Measurements from ENCODE around the gene SLC6A9.

Gene SLC6A9

DNA sequence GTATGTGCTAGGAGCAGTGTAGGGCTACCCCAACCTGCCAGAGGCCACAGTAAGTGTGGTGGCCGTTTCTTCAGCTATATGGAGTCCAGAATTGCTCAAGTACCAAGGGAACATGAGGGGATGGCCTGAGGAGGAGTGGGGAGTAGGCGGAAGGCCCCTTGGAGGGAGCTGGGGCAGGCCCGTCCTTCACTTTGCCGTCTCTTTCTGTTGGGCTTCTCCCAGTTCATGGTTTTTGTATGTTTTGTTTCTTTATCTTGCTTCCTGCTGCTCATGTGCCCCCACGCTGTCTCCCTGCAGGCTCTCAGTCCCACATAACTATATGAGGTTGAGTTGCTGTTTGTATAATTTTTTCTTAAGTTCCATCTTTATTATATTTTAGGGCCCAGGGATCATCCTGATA lies 67.4 kb downstream of the SLC6A9 start:
- DNase-seq: no peak

DNA sequence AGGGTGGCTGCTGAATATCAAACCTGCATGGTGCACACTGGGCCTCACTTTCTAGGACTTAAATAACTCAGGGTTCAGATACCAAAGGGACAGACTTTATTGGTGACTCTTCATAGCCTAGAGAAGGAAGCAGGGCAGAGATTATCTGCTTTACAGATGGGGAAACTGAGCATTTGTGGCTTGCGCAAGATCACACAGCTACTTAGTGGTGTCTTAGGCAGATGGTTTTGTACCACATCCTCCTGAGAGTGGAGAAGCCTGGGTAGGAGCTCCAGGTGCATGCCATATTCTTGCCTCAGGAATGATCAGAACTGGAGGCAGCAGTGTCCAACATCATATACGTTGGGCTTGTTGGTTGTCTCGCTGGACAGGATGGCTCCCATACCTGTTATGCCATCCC lies 68.3 kb downstream of the SLC6A9 start:
- no peak for DNase-seq

DNA sequence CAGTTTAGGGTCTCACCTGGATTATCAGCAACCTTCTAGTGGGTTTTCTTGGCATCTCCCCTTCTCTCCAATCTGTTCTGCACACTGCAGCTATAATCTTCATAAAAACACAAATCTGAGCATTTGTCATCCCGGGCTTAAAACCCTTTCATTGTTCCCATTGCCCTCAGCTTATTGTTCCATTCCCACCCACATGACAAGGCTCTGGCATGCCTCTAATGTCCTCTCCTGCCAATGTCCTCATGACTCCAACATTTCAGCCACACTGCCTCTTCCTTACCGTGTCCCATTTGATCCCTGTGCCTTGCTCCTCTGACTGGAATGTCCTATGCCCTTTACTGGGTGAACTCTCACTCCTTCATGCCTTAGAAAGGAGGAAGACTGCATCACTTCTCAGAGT lies 68.9 kb downstream of the SLC6A9 start:
- no peak for DNase-seq

DNA sequence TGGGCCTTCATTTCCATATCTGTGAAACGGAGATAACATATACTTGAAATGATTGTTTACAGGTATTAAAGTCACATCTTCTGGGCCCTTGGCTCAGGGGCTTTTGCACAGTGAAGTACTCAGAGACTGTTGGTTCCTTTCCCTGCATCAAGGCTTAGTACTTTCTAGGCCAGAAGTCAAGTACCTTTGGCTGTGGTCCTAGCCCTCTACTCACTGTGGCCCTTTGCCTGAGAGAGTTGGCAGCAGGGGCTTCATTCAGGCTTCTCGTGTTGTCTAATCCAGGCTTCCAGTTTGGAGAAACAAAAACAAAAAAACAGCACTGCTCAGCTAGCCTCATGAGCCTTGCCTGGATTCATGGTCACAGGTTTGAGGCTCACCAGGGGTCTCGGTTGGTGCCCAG lies 69.6 kb downstream of the SLC6A9 start:
- no peak for DNase-seq

DNA sequence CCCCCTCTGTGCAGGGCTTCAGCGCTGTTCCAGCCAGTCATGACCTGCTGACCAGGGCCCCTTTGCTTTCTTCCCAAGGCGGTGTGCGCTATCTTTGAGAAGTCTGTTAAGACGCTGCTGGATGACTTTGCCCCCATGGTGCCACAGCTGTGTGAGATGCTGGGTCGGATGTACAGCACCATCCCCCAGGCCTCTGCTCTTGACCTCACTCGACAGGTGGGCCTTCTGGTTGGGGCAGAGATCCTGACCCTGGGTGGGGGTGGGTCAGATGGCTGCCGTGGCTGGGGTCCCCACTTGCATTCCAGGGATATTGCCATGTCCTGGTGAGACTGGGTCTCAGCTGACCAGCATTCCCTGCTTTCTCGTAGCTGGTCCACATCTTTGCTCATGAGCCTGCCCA lies 70.5 kb downstream of the SLC6A9 start:
- DNase-seq: no peak

DNA sequence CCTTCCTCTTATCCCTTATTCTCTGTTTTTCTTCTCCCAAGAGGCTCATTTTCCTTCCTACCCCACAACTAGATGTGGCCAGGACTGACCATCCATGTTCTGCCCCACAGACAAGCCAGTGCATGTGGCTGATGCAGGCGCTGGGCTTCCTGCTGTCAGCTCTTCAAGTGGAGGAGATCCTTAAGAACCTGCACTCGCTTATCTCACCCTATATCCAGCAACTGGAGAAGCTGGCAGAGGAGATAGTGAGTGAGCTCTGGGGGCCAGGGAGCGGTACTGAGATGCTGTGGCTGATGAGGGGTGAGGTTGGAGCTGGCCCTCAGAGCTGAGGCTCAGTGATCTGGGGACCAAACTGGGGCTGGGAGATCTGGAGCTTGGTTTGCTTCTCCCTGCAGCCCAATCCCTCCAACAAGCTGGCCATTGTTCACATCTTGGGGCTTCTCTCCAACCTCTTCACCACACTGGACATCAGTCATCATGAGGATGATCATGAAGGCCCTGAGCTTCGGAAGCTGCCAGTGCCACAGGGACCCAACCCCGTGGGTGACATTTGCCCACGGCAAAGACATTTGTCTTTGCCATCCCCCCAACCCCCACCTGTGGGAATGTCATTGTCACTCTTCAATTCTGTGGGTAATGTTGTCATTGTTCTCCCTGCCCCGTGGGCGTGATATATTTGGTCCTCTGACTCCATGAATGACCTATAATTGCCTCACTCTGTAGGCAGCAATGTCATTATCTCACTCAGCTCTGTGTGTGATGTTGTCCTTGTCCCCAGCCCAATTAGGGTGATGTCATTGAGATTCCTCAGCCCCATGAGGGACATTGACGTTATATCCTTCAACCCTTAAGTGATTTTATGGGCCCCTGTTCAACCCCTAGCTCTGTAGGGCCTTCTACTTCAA lies 72.7 kb downstream of the SLC6A9 start:
- DNase-seq: peak; percentile 31

DNA sequence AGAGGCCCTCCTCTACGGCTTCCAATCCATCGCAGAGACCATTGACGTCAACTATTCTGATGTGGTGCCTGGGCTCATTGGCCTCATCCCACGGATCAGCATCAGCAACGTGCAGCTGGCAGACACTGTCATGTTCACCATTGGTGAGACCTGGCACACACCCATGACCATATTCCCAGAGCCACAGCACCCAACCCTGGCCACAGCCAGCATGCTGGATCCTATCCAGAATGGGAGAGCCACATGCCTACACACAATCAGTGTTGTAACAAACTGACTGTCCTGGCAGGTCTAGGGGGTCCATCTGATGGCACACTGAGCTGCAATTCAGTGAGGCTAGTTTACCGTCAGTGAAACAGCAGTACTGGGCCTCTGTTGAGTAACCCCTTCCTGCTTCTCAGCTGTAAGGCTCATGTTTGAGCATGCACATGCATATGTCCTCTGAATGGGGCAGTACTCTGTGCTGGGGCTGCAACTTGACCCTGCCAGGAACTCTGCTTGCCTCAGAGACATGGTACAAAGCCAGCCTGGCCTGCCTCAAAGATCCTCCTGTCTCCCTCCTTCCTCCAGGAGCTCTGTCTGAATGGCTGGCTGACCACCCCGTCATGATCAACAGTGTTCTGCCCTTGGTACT lies 73.7 kb downstream of the SLC6A9 start:
- no peak for DNase-seq

DNA sequence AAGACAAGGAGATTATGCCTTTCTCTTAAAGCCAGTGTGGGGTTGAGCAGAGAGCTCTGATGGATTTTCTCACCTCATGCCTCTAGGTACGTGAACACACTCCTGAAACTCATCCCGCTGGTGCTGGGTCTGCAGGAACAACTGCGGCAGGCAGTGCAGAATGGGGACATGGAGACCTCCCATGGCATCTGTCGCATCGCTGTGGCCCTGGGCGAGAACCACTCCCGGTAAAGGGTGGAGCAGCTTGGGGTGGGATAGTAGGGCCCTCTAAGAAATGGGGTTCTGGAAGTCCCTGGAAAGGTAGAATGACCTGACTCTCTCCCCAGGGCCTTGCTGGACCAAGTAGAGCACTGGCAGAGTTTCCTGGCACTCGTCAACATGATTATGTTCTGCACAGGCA lies 75.0 kb downstream of the SLC6A9 start:
- no peak for DNase-seq

DNA sequence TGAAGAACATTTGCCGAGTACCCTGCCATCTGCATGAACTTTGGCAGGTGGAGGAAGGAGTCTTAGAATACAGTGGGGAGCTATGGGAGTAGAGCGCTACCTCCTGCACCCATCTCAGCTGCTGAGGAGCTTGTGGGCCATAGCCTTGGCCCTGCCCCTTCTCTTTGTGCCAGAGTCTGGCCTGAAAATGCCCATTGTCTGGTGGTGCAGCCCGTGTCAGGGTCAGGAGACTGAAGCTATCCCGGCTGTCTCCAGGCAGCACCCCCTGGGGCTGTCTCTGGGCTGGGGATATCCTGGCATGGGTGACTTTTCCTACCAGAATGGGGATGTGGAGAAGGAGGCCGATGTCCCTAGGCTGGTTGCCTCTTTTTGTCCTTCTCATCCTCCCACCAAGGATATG lies 77.2 kb downstream of the SLC6A9 start:
- no peak for DNase-seq

DNA sequence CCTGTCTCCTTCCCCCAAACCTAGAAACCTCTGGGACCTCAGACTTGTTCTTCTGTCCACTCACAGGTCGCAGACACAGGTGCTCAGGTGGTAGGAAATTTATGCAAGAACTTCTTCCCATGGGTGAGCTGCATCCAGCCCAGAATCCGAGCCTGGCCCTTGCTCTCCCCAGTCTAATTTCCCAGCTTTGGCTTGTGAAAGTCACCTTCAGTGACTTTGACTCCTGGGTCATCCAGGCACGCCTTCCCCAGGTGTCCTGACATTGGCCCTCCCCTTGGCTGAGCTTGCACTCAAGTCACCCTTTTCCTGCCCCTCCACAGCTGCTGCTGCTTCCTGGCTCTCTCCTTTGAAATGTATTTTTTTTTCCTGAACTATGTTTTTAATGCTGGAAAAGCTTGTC lies 77.9 kb downstream of the SLC6A9 start:
- DNase-seq: no peak

DNA sequence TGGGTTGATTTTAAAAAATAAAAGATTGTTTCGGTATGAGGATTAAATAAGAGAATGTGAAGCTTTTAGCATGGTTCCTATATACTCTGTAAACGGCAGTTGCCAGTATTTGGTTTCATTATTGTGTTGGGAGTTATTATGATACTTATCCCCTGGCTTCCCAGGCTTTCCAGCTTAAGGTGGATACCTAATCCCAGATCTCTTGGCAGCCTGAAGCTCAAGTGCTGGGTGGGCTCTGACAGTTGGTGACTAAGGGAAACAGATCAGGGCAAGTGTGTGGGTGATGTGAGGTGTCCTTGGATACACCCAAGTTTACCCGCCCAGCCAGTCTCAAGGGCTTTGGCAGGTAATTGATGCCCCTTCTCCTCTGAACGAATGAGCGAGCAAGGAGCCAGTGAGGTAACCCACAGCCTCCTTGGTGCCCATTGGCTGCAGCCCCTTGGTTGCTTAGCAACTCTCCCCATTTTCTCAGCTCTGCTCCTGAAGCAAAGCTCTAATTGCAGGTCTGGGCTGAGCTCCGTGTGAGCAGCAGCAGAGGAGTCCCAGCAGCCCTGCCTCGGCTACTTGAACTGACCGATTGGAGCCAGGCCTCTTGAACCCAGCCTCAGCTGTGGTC lies 78.4 kb downstream of the SLC6A9 start:
- no peak for DNase-seq

DNA sequence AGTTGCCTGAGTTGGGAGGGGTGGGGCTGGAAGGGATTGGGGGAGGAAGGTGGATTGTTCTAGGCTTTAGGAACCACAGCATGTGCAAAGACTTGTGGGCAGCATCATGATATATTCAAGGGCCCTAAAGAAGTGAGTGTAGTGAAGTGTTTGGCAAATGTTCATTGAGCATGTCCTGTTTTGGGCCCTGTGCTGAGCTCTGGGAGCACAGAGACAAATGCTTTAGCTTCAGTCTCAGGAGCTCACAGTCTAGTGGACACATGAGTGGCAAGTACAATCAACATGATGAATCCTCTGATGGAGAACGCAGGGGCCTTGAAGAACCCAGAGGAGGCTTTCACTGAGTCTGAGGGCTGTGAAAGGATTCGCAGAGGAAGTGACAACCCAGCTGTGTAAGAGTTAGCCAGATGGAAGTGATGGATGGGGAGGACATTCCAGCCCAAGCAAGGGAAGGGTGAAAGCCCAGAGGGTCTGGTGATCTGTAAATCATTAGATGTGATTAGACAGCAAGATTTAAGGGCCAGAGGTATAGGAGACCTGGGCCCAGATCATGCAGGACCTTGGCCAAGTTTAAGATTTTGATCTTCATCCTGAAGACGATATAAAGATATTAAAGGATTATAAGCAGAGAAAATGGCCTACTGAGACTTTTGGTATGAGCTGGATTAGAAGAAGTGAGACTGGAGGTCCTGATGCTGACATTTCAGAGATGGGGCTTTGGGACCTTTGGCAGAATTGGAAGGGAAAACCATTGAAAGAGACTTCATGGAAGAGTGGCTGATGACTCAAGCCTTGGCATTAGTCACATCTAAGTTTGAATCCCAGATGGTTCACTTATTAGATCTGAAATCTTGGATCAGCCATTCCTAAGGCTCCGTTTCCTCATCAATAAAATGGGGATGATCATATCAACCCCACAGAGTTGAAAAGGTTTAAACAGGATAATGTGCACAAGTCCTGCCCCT lies 80.0 kb downstream of the SLC6A9 start:
- DNase-seq: no peak

DNA sequence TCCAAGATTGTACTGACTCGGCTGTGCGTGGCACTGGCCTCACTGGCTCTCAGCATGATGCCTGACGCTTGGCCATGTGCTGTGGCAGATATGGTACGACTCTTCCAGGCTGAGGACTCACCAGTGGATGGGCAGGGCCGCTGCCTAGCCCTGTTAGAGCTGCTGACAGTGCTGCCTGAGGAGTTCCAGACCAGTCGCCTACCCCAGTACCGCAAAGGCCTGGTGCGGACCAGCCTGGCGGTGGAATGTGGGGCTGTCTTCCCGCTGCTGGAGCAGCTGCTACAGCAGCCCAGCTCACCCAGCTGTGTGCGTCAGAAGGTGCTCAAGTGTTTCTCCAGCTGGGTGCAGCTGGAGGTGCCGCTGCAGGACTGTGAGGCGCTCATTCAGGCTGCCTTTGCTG lies 81.6 kb downstream of the SLC6A9 start:
- no peak for DNase-seq

DNA sequence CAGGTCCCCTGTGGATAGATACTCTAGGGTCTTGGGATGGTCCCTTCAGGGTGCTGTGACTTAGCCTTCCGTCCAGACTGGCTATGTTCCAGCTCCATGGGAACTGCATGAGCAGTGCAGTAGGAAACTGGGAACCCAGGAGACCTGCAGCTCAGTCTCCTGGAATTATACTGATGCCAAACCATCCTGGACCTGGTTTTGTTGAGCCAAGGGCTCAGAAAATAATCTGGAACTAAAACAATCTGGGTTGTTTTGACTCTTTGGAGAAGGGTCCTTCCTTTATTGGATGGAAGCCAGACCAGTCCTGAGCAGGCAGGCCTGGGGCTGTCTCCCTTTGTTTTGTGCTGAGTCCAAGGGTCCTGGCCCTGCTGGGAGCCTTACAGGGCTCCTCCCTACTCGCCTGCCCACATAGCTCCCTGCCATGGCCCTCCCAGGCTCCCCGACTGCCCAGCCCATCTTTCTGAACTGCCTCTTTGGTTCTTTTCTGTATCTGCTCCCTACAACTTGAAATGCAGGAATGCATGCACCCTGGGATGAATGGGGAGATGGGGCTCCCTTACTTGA lies 83.3 kb downstream of the SLC6A9 start:
- DNase-seq: no peak

DNA sequence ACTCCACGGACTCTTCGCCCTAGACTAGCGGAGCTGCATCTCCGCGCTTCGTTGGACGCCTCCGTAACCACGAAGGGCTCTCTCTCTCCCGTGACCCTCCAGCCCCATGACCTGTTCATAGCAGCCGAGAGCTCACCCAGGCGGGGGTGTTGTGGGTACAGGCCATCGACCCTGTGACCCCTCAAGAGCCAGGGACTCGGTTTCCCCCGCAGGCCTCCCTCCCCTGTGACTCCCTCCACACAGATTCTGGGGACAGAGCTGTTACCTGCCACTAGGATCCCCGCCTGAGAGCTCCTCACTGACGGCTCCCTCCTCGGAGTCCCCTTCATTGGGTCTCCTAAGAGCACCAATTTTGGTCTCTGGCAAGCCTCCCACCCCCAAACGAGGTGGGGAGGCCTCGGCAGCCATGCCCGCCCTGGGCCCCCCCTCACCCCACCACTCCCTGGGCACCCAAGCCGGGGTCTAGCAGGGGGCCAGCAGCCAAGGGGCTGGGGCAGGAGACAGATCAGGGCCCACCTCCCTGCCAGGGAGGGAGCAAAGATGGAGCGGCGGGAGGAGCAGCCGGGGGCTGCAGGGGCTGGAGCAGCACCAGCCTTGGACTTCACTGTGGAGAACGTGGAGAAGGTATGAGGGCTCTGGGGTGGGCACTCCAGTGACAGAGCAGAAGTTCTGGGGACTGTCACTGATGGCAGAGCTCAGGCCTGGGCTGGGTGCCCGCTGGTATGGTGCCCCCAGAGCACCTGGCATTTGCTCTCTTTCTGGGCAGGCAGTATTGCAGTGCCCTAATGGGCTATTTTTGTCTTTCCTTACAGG lies 84.0 kb downstream of the SLC6A9 start:
- DNase-seq: no peak

Measured in NCI-H146 (cell line).